ENCODE results near the gene AHR.

The AHR gene

DNA sequence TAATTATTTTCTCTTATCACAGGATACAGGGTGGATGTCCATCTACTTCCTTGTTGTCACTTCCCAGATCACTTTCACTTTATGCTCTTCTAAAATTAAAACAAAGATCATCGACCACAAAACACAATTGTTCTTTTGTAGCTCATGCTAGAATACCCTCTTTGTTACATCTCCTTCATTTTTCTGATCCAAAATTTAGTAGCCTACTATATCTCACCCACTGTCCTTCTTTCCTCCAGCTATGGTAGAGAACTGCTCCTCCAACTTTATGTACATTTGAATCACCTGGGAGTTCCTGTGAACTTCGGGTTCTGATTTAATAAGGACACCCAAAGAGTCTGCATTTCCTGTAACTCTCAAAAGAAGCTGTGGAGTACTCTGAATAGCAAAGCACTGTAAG is 1.2 kb upstream of the AHR start:
- H3K4me3 Mint-ChIP-seq, result peak overlapping the region; percentile 51

DNA sequence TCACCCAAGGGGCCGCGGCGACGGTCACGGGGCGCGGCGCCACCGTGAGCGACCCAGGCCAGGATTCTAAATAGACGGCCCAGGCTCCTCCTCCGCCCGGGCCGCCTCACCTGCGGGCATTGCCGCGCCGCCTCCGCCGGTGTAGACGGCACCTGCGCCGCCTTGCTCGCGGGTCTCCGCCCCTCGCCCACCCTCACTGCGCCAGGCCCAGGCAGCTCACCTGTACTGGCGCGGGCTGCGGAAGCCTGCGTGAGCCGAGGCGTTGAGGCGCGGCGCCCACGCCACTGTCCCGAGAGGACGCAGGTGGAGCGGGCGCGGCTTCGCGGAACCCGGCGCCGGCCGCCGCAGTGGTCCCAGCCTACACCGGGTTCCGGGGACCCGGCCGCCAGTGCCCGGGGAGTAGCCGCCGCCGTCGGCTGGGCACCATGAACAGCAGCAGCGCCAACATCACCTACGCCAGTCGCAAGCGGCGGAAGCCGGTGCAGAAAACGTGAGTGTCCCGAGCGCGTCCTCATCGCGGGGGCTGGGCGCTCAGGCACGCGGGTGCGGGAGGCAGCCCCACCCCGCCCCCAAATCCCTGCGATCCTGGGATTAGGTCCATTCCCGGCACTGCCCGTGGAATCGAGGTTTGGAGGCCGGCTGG is 509 bp downstream of the AHR start:
- Mint-ChIP-seq H3K4me3 (peak overlapping the region; percentile 99), H3K27me3 (no peaks in the 10 kb centered on the region), H3K27ac (peak overlapping the region; percentile 95), H3K4me1 (ENCODE audit: low read depth) (peaks cover 21% of the 10 kb centered on the region), H3K9me3 (peaks cover 8% of the 10 kb centered on the region), H3K36me3 (ENCODE audit: low read depth) (peaks cover 24% of the 10 kb centered on the region)
- intact Hi-C loops (cut with micrococcal nuclease), result loop anchor here (2.0 to 5.0 kb wide), 4 partner anchors 42 to 146 kb away; no protein-coding TSS in a partner anchor

More for the DNA sequence above, 1.2 kb upstream of the AHR start:
- Mint-ChIP-seq H3K27ac (peak overlapping the region; percentile 95), H3K9me3 (peaks cover 8% of the 10 kb centered on the region), H3K36me3 (ENCODE audit: low read depth) (peaks cover 24% of the 10 kb centered on the region), H3K4me1 (ENCODE audit: low read depth) (peaks cover 15% of the 10 kb centered on the region), H3K27me3 (no peaks in the 10 kb centered on the region)
- intact Hi-C loops (cut with micrococcal nuclease), result loop anchor here (5.0 kb wide), 2 partner anchors 40 to 110 kb away; no protein-coding TSS in a partner anchor

GRCh38 chr7:17299483-17299991 is 1.1 kb downstream of the AHR start:
- H3K4me1 Mint-ChIP-seq (ENCODE audit: low read depth), result peaks cover 21% of the 10 kb centered on the region
- H3K27ac Mint-ChIP-seq, result peak overlapping the region; percentile 95
- H3K27me3 Mint-ChIP-seq, result no peaks in the 10 kb centered on the region
- intact Hi-C loops (cut with micrococcal nuclease), result loop anchor here (2.0 to 5.0 kb wide), 4 partner anchors 42 to 147 kb away; no protein-coding TSS in a partner anchor
- H3K4me3 Mint-ChIP-seq, result peak overlapping the region; percentile 99
- peaks cover 29% of the 10 kb centered on the region for H3K36me3 Mint-ChIP-seq (ENCODE audit: low read depth)
- H3K9me3 Mint-ChIP-seq, result peaks cover 8% of the 10 kb centered on the region

DNA sequence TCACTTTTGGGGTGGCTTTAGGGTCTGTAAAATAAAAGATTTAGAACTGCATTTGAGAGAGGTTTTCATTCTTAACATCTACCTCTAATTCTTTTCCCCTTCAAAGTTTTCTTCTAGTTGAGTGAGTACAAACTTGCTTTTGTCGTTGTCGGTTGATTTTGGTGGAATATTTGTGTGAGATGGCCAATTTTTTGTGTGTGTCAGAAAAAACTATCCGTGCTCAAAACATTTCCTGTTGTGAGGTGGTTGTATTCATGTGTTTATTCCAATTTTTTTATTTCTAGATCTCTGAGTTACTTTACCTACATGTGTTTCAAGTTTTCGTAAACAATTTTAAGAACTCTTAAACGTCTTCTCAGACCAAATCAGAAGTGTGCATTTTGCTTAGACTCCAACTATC is 1.6 kb downstream of the AHR start:
- H3K36me3 Mint-ChIP-seq (ENCODE audit: low read depth), result peaks cover 33% of the 10 kb centered on the region
- H3K4me1 Mint-ChIP-seq (ENCODE audit: low read depth), result peaks cover 21% of the 10 kb centered on the region
- peak overlapping the region; percentile 99 for H3K4me3 Mint-ChIP-seq
- no peaks in the 10 kb centered on the region for H3K27me3 Mint-ChIP-seq
- peak overlapping the region; percentile 95 for H3K27ac Mint-ChIP-seq
- intact Hi-C loops (cut with micrococcal nuclease), result loop anchor here (2.0 to 10.0 kb wide), 3 partner anchors 235 to 318 kb away; no protein-coding TSS in a partner anchor
- H3K9me3 Mint-ChIP-seq, result peaks cover 8% of the 10 kb centered on the region

GRCh38 chr7:17300437-17300836 is 2.0 kb downstream of the AHR start:
- Mint-ChIP-seq H3K27me3 (no peaks in the 10 kb centered on the region), H3K36me3 (ENCODE audit: low read depth) (peaks cover 38% of the 10 kb centered on the region), H3K4me3 (peak overlapping the region; percentile 99), H3K9me3 (peaks cover 8% of the 10 kb centered on the region), H3K4me1 (ENCODE audit: low read depth) (peaks cover 21% of the 10 kb centered on the region), H3K27ac (peak overlapping the region; percentile 95)
- intact Hi-C loops (cut with micrococcal nuclease), result loop anchor here (2.0 to 10.0 kb wide), 3 partner anchors 236 to 318 kb away; no protein-coding TSS in a partner anchor

DNA sequence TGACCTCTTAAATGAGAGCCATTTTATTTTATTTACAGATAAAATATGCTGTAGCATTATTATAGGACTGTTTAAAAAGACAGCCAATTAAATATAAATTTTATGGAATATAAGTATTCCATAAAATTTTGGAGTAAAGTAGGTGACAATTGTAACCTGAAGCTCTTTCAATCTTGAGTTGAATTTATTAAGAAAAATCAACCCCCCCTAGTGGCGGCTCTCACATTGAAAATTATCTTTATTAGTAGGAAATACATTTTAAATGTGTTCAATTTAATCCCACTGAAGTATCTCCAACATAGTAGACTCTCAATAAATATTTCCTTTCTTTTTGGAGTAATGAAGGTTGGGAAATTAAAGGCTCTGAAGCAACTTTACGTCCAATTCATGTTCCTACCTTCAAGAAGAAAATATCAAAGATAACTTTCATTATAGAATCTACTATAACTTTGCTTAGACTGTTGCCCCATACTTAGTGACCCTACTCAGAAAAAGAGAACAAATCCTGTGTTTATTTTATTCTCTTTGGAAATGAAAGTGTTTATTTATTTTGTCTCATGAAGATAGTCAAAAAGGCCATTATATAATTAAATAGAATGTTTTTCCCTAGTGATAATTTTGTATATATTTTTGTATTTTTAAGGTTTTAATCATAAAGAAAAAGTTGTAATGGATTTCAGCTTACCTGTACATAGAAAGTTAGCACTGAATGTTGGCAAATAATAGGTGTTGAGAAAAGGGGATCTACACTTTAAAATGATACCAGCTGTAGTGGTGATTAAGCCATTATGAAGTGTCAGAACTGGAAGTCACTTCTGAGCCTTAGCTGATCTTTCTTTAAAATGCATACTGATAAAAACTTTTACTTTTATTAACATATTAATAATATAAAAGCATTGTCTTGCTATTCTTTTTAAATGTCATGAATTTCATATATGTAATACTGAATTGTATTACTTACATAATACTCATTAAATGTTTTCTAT is 3.3 kb downstream of the AHR start:
- Mint-ChIP-seq H3K27me3 (no peaks in the 10 kb centered on the region), H3K4me3 (peak overlapping the region; percentile 40), H3K36me3 (ENCODE audit: low read depth) (peaks cover 39% of the 10 kb centered on the region), H3K9me3 (peaks cover 8% of the 10 kb centered on the region), H3K27ac (peak overlapping the region; percentile 43), H3K4me1 (ENCODE audit: low read depth) (peaks cover 21% of the 10 kb centered on the region)
- intact Hi-C loops (cut with micrococcal nuclease), result loop anchor here (2.0 to 10.0 kb wide), 3 partner anchors 237 to 319 kb away; no protein-coding TSS in a partner anchor

- H3K27me3 Mint-ChIP-seq, result no peaks in the 10 kb centered on the region
- H3K4me1 Mint-ChIP-seq (ENCODE audit: low read depth), result peaks cover 12% of the 10 kb centered on the region
- peaks cover 39% of the 10 kb centered on the region for H3K36me3 Mint-ChIP-seq (ENCODE audit: low read depth)
- intact Hi-C loops (cut with micrococcal nuclease), result loop anchor here (5.0 to 10.0 kb wide), 2 partner anchors 238 to 320 kb away; no protein-coding TSS in a partner anchor
- peak overlapping the region; percentile 43 for H3K27ac Mint-ChIP-seq
- H3K9me3 Mint-ChIP-seq, result peaks cover 6% of the 10 kb centered on the region
- peak overlapping the region; percentile 57 for H3K4me3 Mint-ChIP-seq
These were observed 4.2 kb downstream of the AHR start for GRCh38 chr7:17302575-17303142.

DNA sequence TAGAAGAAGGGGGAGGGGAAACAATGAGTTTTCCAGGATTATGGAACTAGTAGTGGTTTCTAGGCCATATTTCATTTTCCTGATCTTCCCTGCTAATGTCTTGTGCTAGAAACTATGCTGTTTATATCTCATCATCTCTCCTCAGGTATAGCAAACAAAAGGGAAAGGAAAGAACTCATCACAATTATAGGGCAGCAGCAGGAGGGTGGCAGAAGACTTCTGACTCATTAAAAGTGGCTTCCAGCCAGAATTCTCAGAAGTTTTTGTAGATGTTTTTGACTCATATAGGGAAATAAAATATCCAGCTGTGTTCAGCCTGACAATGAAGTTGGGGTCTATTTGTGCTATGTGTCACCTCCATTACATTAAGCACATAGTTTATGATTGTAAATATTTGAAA is 6.5 kb downstream of the AHR start:
- peak overlapping the region; percentile 84 for H3K27ac Mint-ChIP-seq
- H3K27me3 Mint-ChIP-seq, result no peaks in the 10 kb centered on the region
- H3K9me3 Mint-ChIP-seq, result no peaks in the 10 kb centered on the region
- peaks cover 26% of the 10 kb centered on the region for H3K36me3 Mint-ChIP-seq (ENCODE audit: low read depth)
- intact Hi-C loops (cut with micrococcal nuclease), result loop anchor here (5.0 to 10.0 kb wide), 3 partner anchors 240 to 373 kb away; no protein-coding TSS in a partner anchor
- H3K4me1 Mint-ChIP-seq (ENCODE audit: low read depth), result peaks cover 6% of the 10 kb centered on the region
- H3K4me3 Mint-ChIP-seq, result peak overlapping the region; percentile 67

GRCh38 chr7:17305387-17306171 is 7.1 kb downstream of the AHR start:
- Mint-ChIP-seq H3K4me1 (ENCODE audit: low read depth) (peaks cover 6% of the 10 kb centered on the region), H3K9me3 (no peaks in the 10 kb centered on the region), H3K4me3 (peak overlapping the region; percentile 67), H3K36me3 (ENCODE audit: low read depth) (peaks cover 26% of the 10 kb centered on the region), H3K27me3 (no peaks in the 10 kb centered on the region), H3K27ac (peak overlapping the region; percentile 84)
- intact Hi-C loops (cut with micrococcal nuclease), result loop anchor here (5.0 to 10.0 kb wide), 2 partner anchors 241 to 373 kb away; no protein-coding TSS in a partner anchor

- H3K9me3 Mint-ChIP-seq, result no peaks in the 10 kb centered on the region
- no peak overlapping the region for H3K4me3 Mint-ChIP-seq
- H3K4me1 Mint-ChIP-seq (ENCODE audit: low read depth), result peaks cover 6% of the 10 kb centered on the region
- peaks cover 40% of the 10 kb centered on the region for H3K36me3 Mint-ChIP-seq (ENCODE audit: low read depth)
- no peak overlapping the region for H3K27ac Mint-ChIP-seq
- H3K27me3 Mint-ChIP-seq, result no peaks in the 10 kb centered on the region
- intact Hi-C loops (cut with micrococcal nuclease), result loop anchor here (5.0 to 10.0 kb wide), 2 partner anchors 242 to 375 kb away; no protein-coding TSS in a partner anchor
These were observed 8.5 kb downstream of the AHR start for GRCh38 chr7:17307000-17307399.

DNA sequence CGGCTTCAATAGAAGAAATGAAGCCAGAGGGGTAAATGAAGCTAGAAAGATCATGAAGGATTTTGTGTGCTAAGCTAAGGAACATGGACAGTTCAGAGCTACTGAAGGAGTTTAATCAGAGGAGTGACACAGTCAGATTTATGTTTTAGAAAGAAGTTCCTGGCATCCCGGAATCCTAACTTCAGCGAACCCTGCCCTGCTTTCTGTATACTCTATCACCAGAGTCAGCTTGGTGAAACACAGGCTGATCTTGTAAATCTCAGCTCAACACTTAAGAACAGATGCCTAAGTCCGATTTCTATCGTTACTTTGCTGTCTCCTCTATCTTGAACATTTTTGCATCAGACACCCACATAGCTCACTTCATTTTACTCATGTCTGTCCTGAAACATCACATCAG is 9.1 kb downstream of the AHR start:
- intact Hi-C loops (cut with micrococcal nuclease), result loop anchor here (5.0 to 10.0 kb wide), 2 partner anchors 243 to 375 kb away; no protein-coding TSS in a partner anchor
- peaks cover 46% of the 10 kb centered on the region for H3K36me3 Mint-ChIP-seq (ENCODE audit: low read depth)
- peaks cover 6% of the 10 kb centered on the region for H3K4me1 Mint-ChIP-seq (ENCODE audit: low read depth)
- H3K27me3 Mint-ChIP-seq, result no peaks in the 10 kb centered on the region
- no peaks in the 10 kb centered on the region for H3K9me3 Mint-ChIP-seq
- H3K27ac Mint-ChIP-seq, result no peak overlapping the region
- H3K4me3 Mint-ChIP-seq, result no peak overlapping the region

GRCh38 chr7:17307969-17308648 is 9.7 kb downstream of the AHR start:
- Mint-ChIP-seq H3K27me3 (no peaks in the 10 kb centered on the region), H3K4me1 (ENCODE audit: low read depth) (peaks cover 8% of the 10 kb centered on the region)

More at GRCh38 chr7:17307969-17308648, 9.7 kb downstream of the AHR start:
- intact Hi-C loops (cut with micrococcal nuclease), result loop anchor here (5.0 to 10.0 kb wide), 2 partner anchors 243 to 376 kb away; no protein-coding TSS in a partner anchor
- no peak overlapping the region for H3K27ac Mint-ChIP-seq
- no peaks in the 10 kb centered on the region for H3K9me3 Mint-ChIP-seq
- peaks cover 51% of the 10 kb centered on the region for H3K36me3 Mint-ChIP-seq (ENCODE audit: low read depth)
- no peak overlapping the region for H3K4me3 Mint-ChIP-seq
